ENCODE data around the gene PIPOX. TPM values are rescaled to one million over a fixed set of nuclear protein-coding genes. Genes with fewer than 3 reads are reported as not detected.
A peak's percentile ranks its signal among the peaks of the same experiment; 100 is the strongest.

Gene PIPOX
- total RNA-seq, 1 experiment from 2014 or later, result 0.34 TPM

GRCh38 chr17:29048440-29049368 lies 5.8 kb downstream of the PIPOX start:
- DNase-seq (ENCODE audit: low read depth), result peak; percentile 41

- no peak for DNase-seq (ENCODE audit: low read depth)
Measured at GRCh38 chr17:29049541-29050145, 6.7 kb downstream of the PIPOX start.

GRCh38 chr17:29050176-29050575 lies 7.2 kb downstream of the PIPOX start:
- DNase-seq (ENCODE audit: low read depth), result no peak

- no peak for DNase-seq (ENCODE audit: low read depth)
Measured at GRCh38 chr17:29051194-29051593, 8.3 kb downstream of the PIPOX start.

- DNase-seq (ENCODE audit: low read depth), result no peak
Measured at GRCh38 chr17:29051731-29052130, 8.8 kb downstream of the PIPOX start.

GRCh38 chr17:29054835-29055234 lies 11.9 kb downstream of the PIPOX start:
- no peak for DNase-seq (ENCODE audit: low read depth)

GRCh38 chr17:29057361-29057760 lies 14.4 kb downstream of the PIPOX start:
- DNase-seq (ENCODE audit: low read depth), result no peak

GRCh38 chr17:29058391-29058790 lies 15.4 kb downstream of the PIPOX start:
- DNase-seq (ENCODE audit: low read depth), result no peak

GRCh38 chr17:29059281-29059680 lies 16.3 kb downstream of the PIPOX start:
- peak; percentile 55 for DNase-seq (ENCODE audit: low read depth)

- no peak for DNase-seq (ENCODE audit: low read depth)
Measured at GRCh38 chr17:29060475-29060874, 17.5 kb downstream of the PIPOX start.

- no peak for DNase-seq (ENCODE audit: low read depth)
Measured at GRCh38 chr17:29061036-29061435, 18.1 kb downstream of the PIPOX start.

- DNase-seq (ENCODE audit: low read depth), result no peak
Measured at GRCh38 chr17:29062215-29062614, 19.3 kb downstream of the PIPOX start.

GRCh38 chr17:29063992-29064391 lies 21.1 kb downstream of the PIPOX start:
- DNase-seq (ENCODE audit: low read depth), result no peak

- no peak for DNase-seq (ENCODE audit: low read depth)
Measured at GRCh38 chr17:29066047-29066446, 23.1 kb downstream of the PIPOX start.

GRCh38 chr17:29066606-29067005 lies 23.7 kb downstream of the PIPOX start:
- DNase-seq (ENCODE audit: low read depth), result no peak

GRCh38 chr17:29068818-29069217 lies 25.9 kb downstream of the PIPOX start:
- no peak for DNase-seq (ENCODE audit: low read depth)

GRCh38 chr17:29069526-29070041 lies 26.6 kb downstream of the PIPOX start:
- DNase-seq (ENCODE audit: low read depth), result no peak

- DNase-seq (ENCODE audit: low read depth), result no peak
Measured at GRCh38 chr17:29070308-29070707, 27.4 kb downstream of the PIPOX start.

GRCh38 chr17:29070781-29071180 lies 27.8 kb downstream of the PIPOX start:
- no peak for DNase-seq (ENCODE audit: low read depth)

- DNase-seq (ENCODE audit: low read depth), result no peak
Measured at GRCh38 chr17:29071303-29071702, 28.4 kb downstream of the PIPOX start.

GRCh38 chr17:29073045-29073444 lies 30.1 kb downstream of the PIPOX start:
- DNase-seq (ENCODE audit: low read depth), result no peak

GRCh38 chr17:29073520-29073919 lies 30.6 kb downstream of the PIPOX start:
- no peak for DNase-seq (ENCODE audit: low read depth)

GRCh38 chr17:29074488-29074887 lies 31.5 kb downstream of the PIPOX start:
- DNase-seq (ENCODE audit: low read depth), result no peak

Data from Daoy (cell line).